ENCODE data around the gene TAF13. TPM values are rescaled to one million over a fixed set of nuclear protein-coding genes. Genes with fewer than 3 reads are reported as not detected.

TAF13 gene
- total RNA-seq, 2 donors from 2014 or later, result 46.7 to 66.2 TPM

DNA sequence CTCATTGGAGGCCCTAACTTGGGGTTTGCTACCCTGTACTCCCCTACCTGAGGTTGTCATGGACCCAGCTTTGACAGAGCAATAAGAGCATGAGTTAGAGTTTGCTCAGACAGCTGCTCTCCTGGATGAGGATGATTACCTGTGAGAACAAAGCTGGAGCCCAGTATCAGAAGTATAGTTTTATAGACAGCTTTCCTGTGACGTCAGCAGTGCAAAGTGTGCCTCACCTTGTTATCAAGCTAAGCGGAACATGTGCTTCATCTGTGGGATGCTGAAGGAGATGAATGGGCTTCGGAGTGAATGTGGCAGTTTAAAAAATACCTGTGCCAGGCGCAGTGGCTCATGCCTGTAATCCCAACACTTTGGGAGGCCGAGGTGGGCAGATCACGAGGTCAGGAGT is 28.5 kb downstream of the TAF13 start:
- DNase-seq (ENCODE audit: low spot score) (no peak), ATAC-seq (ENCODE audit: insufficient number of reproducible peaks, low FRiP score, low read depth) (no peak)
- TF ChIP-seq, protein P1, sequence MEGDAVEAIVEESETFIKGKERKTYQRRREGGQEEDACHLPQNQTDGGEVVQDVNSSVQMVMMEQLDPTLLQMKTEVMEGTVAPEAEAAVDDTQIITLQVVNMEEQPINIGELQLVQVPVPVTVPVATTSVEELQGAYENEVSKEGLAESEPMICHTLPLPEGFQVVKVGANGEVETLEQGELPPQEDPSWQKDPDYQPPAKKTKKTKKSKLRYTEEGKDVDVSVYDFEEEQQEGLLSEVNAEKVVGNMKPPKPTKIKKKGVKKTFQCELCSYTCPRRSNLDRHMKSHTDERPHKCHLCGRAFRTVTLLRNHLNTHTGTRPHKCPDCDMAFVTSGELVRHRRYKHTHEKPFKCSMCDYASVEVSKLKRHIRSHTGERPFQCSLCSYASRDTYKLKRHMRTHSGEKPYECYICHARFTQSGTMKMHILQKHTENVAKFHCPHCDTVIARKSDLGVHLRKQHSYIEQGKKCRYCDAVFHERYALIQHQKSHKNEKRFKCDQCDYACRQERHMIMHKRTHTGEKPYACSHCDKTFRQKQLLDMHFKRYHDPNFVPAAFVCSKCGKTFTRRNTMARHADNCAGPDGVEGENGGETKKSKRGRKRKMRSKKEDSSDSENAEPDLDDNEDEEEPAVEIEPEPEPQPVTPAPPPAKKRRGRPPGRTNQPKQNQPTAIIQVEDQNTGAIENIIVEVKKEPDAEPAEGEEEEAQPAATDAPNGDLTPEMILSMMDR (IDR thresholded peaks at IDR 0.05), result no peak
- no peak overlapping the region for H3K4me3 ChIP-seq
- H3K27me3 ChIP-seq (replicated peaks; ENCODE audit: insufficient read depth), result no peaks in the 10 kb centered on the region
- H3K27ac ChIP-seq, result no peak overlapping the region
- H3K9me3 ChIP-seq, result no peaks in the 10 kb centered on the region
- no peaks in the 10 kb centered on the region for H3K36me3 ChIP-seq
- H3K4me1 ChIP-seq (ENCODE audit: control insufficient read depth in 1 of 2, low read depth in 2 of 2), result no peaks in the 10 kb centered on the region

DNA sequence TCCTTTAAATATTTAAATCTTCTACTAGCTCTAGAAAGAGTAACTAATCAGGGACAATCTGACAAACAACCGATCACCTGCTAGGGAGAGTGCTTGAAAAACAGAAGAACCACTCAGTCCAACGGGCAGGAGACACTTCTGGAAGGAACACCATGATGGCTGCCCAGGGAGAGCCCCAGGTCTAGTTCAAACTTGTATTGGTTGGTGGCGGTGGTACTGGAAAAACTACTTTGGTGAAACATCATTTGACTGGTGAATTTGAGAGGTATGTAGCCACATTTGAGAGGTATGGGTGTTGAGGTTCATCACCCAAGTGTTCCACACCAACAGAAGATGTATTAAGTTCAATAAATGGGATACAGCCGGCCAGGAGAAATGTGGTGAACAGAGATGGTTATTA is 29.1 kb downstream of the TAF13 start:
- no peak for DNase-seq (ENCODE audit: low spot score)
- H3K27ac ChIP-seq, result no peak overlapping the region
- H3K9me3 ChIP-seq, result no peaks in the 10 kb centered on the region
- H3K4me3 ChIP-seq, result no peak overlapping the region
- no peaks in the 10 kb centered on the region for H3K36me3 ChIP-seq
- H3K4me1 ChIP-seq (ENCODE audit: control insufficient read depth in 1 of 2, low read depth in 2 of 2), result no peaks in the 10 kb centered on the region
- no peaks in the 10 kb centered on the region for H3K27me3 ChIP-seq (replicated peaks; ENCODE audit: insufficient read depth)
- ATAC-seq (ENCODE audit: insufficient number of reproducible peaks, low FRiP score, low read depth), result no peak
- TF ChIP-seq, protein P1 (IDR thresholded peaks at IDR 0.05), result no peak

DNA sequence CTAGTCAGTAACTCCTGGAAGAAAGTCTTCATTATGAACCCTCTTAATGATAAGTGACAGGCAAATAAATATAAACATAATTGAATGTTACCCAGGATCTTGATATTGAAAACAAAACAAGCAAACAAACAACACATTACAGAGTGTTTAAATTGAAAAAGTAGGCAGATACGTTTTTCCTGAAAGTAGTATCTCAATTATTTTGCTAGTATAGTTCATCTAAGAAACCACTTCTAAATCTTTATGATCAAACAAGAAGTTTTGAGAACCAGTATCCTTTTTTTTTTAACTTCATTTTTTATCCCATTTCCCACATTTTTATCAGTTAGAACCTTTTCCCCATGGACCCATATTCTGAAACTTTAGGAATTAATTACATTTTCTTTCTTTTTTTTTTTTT is 30.2 kb downstream of the TAF13 start:
- H3K4me1 ChIP-seq (ENCODE audit: control insufficient read depth in 1 of 2, low read depth in 2 of 2), result peaks cover 0 to 2% of the 10 kb centered on the region in 2 donors
- no peaks in the 10 kb centered on the region for H3K27me3 ChIP-seq (replicated peaks; ENCODE audit: insufficient read depth)
- ATAC-seq (ENCODE audit: insufficient number of reproducible peaks, low FRiP score, low read depth) (no peak), DNase-seq (ENCODE audit: low spot score) (no peak)
- H3K36me3 ChIP-seq, result no peaks in the 10 kb centered on the region
- TF ChIP-seq, protein P1 (IDR thresholded peaks at IDR 0.05), result no peak
- H3K9me3 ChIP-seq, result no peaks in the 10 kb centered on the region
- H3K27ac ChIP-seq, result no peak overlapping the region
- H3K4me3 ChIP-seq, result no peak overlapping the region

DNA sequence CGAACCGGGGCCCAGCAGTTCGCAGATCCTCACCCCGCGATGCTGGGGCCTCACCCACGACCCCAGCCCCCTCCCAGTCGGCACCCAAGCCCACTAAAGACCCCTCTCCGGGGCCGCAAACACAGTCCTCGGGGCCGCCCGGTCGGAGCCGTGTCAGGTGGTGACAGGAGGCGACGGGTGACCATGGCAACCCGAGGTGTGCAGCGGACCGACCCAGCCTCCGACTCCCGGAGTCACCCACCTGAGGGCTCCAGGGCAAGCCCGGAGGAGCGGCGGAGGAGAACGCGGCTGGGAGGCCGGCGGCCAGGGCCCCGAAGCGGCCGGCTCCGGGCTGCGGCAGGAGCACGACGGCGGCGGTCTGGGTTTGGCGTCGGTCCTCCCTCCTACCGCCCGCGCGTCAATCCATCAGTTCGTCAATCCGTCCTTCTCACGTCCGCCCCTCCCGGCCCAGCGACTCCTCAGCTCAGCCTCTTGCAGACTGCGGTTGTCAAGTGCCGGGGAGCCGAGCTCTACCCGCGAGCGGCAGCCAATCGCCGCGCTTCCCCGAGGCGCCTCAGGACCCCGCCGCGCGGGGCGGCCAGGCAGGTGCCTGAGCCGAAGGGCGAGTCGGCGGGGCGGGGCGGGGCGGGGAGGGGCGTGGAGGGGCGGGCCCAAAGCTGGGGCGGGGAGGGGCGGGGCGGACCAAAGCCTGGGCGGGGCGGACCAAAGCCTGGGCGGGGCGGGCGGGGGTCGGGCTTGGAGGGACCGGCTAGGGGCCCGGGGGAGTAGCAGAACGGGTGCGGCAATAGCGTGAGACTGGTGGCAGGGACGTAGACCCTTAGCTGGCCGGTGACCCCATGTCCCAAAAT is 34.0 kb downstream of the TAF13 start, which contains the start of gene WDR47:
Gene WDR47, minus strand, starts transcription at position 482 of the 848 bp plus-strand sequence. CDS start 18,590 bp downstream, outside the sequence.
- Histone ChIP-seq H3K27me3 (replicated peaks; ENCODE audit: insufficient read depth) (no peaks in the 10 kb centered on the region), H3K4me1 (ENCODE audit: control insufficient read depth in 1 of 2, low read depth in 2 of 2) (peaks cover 10 to 13% of the 10 kb centered on the region in 2 donors), H3K4me3 (peak within 1 kb of the TSS; percentile 98), H3K27ac (peak within 1 kb of the TSS; percentile 84 to 86), H3K9me3 (no peaks in the 10 kb centered on the region), H3K36me3 (no peaks in the 10 kb centered on the region)
- TF ChIP-seq, protein P1 (IDR thresholded peaks at IDR 0.05), result no peak
- DNase-seq (ENCODE audit: low spot score) (peak; percentile 80), ATAC-seq (ENCODE audit: insufficient number of reproducible peaks, low FRiP score, low read depth) (peak; percentile 90)

DNA sequence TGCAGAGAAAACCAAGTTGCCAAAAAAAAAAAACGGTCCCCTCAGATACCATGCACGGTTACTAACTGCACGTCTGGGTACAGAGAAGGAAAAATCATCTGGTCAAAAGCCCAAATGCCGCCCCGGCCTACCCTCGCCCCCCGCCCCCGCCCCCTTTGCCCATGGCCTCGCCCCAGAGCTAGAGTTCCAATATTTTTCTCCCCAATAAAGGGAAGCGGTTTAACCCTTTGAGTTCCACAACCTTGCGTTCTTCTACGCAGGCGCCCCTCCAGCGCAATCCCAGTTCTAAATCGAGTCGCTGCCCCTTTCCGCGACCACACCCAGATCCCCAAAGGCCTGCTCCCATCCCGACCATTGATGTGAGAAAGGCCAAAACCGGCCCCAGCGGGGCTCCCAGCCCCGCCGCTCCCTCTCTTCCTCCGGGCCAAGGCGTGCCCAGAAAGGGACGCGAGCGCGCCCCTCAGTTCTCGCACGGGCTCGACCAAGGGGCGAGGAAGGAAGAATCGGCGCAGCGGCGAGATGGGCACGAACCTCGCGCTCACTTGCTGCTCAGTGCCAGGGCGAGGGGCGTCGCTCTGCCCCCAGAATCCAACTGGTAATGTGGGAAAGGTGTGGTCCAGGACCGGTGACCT is 34.7 kb downstream of the TAF13 start:
- no peaks in the 10 kb centered on the region for H3K27me3 ChIP-seq (replicated peaks; ENCODE audit: insufficient read depth)
- TF ChIP-seq, protein P1 (IDR thresholded peaks at IDR 0.05), result no peak
- H3K4me1 ChIP-seq (ENCODE audit: control insufficient read depth in 1 of 2, low read depth in 2 of 2), result peaks cover 10 to 13% of the 10 kb centered on the region in 2 donors
- H3K36me3 ChIP-seq, result no peaks in the 10 kb centered on the region
- H3K27ac ChIP-seq, result peak overlapping the region; percentile 84 to 86
- DNase-seq (ENCODE audit: low spot score) (no peak), ATAC-seq (ENCODE audit: insufficient number of reproducible peaks, low FRiP score, low read depth) (no peak)
- H3K4me3 ChIP-seq, result peak overlapping the region; percentile 98
- H3K9me3 ChIP-seq, result no peaks in the 10 kb centered on the region

All from thoracic aorta (tissue), 2 donors.